WTC11 (cell line): Measurements from ENCODE around the gene GATAD2A. TPM values are rescaled to one million over a fixed set of nuclear protein-coding genes. Genes with fewer than 3 reads are reported as not detected.
A peak's percentile ranks its signal among the peaks of the same experiment; 100 is the strongest.

ENCODE experiments used
- ATAC-seq: fragments of 200-7000 bp; cut with Tn5 transposase; 2 replicates; pipeline ENCODE4 v1.10.0; 2021; ENCODE audit warnings: mild to moderate bottlenecking, moderate library complexity
- CTCF ChIA-PET: fragments of 300-600 bp; sonication (Branson Sonifier 250); formaldehyde crosslinking; loops from one replicate; lab custom pipeline; 2021; ENCODE audit warnings: antibody characterized with exemption; lab: Charles Lee
- POLR2A ChIA-PET: fragments of 350-600 bp; sonication (Branson Sonifier 250); formaldehyde crosslinking; loops from one replicate; lab custom pipeline; 2021; ENCODE audit warnings: antibody characterized with exemption; lab: Charles Lee
- DNase-seq: peaks from one replicate; pipeline ENCODE4 v3.0.0; 2021; ENCODE audit warnings: low spot score
- H3K27ac Mint-ChIP-seq: 2 replicates; pipeline ENCODE4 v1.8.0; 2021; ENCODE audit warnings: mixed read lengths
- H3K27me3 Mint-ChIP-seq: 2 replicates; pipeline ENCODE4 v1.8.0; 2021; ENCODE audit warnings: low read depth, mild to moderate bottlenecking, moderate library complexity, mixed read lengths
- H3K36me3 Mint-ChIP-seq: 2 replicates; pipeline ENCODE4 v1.8.0; 2021; ENCODE audit warnings: mixed read lengths
- H3K4me1 Mint-ChIP-seq: 2 replicates; pipeline ENCODE4 v1.8.0; 2022; ENCODE audit warnings: mixed read lengths
- H3K4me3 Mint-ChIP-seq: 2 replicates; pipeline ENCODE4 v1.8.0; 2021; ENCODE audit warnings: mild to moderate bottlenecking, moderate library complexity, mixed read lengths
- H3K9me3 Mint-ChIP-seq: 2 replicates; pipeline ENCODE4 v1.8.0; 2021; ENCODE audit warnings: mixed read lengths
- CREM ChIP-seq: sonication (generic); formaldehyde crosslinking; IDR thresholded peaks from 2 replicates; pipeline ENCODE4 v1.8.1; 2022; ENCODE audit warnings: mild to moderate bottlenecking, missing genetic modification reagents, moderate library complexity
- ESRRA ChIP-seq: sonication (generic); formaldehyde crosslinking; IDR thresholded peaks from 2 replicates; pipeline ENCODE4 v1.8.1; 2022; ENCODE audit warnings: mild to moderate bottlenecking, missing genetic modification reagents, borderline replicate concordance
- FOXJ3 ChIP-seq: sonication (generic); formaldehyde crosslinking; IDR thresholded peaks from 2 replicates; pipeline ENCODE4 v1.9.0; 2021; ENCODE audit warnings: missing genetic modification reagents, mild to moderate bottlenecking, borderline replicate concordance
- GABPB1 ChIP-seq: sonication (generic); formaldehyde crosslinking; IDR thresholded peaks from 2 replicates; pipeline ENCODE4 v1.8.1; 2023; ENCODE audit warnings: mild to moderate bottlenecking, missing genetic modification reagents
- NFYB ChIP-seq: sonication (generic); formaldehyde crosslinking; conservative IDR thresholded peaks from 2 replicates; pipeline ENCODE4 v1.8.0; 2022; ENCODE audit warnings: low read depth, missing genetic modification reagents
- PRRX2 ChIP-seq: fragments of 250-450 bp; sonication (Bioruptor Pico); IDR thresholded peaks from 2 replicates; pipeline ENCODE4 v1.8.0; 2021; ENCODE audit warnings: mild to moderate bottlenecking
- SOX15 ChIP-seq: fragments of 250-450 bp; sonication (Bioruptor Pico); IDR thresholded peaks from 2 replicates; pipeline ENCODE4 v1.9.0; 2021; ENCODE audit warnings: mild to moderate bottlenecking
- SP1 ChIP-seq: sonication (generic); formaldehyde crosslinking; conservative IDR thresholded peaks from 2 replicates; pipeline ENCODE4 v1.8.1; 2022; ENCODE audit warnings: missing genetic modification reagents
- TEAD1 ChIP-seq: sonication (generic); formaldehyde crosslinking; IDR thresholded peaks from 2 replicates; pipeline ENCODE4 v1.8.0; 2022; ENCODE audit warnings: mild to moderate bottlenecking, missing genetic modification reagents
- ZNF138 ChIP-seq: sonication (generic); formaldehyde crosslinking; conservative IDR thresholded peaks from 2 replicates; pipeline ENCODE4 v1.8.1; 2022; ENCODE audit warnings: mild to moderate bottlenecking, moderate library complexity, missing genetic modification reagents
- ZNF232 ChIP-seq: sonication (generic); formaldehyde crosslinking; IDR thresholded peaks from 2 replicates; pipeline ENCODE4 v1.8.0; 2022; ENCODE audit warnings: mild to moderate bottlenecking, missing genetic modification reagents
- total RNA-seq: library from RNA; stranded (reverse); gene quantifications from 3 replicates; pipeline ENCODE4 v1.2.3, GENCODE V29; 2021
- TF ChIP-seq, protein P1 (sequence below): sonication (generic); formaldehyde crosslinking; IDR thresholded peaks from 2 replicates; pipeline ENCODE4 v1.8.1; 2023; ENCODE audit warnings: mild to moderate bottlenecking, moderate library complexity, missing genetic modification reagents
- TF ChIP-seq, protein P2 (sequence below): sonication (generic); formaldehyde crosslinking; conservative IDR thresholded peaks from 2 replicates; pipeline ENCODE4 v1.8.1; 2022; ENCODE audit warnings: mild to moderate bottlenecking, missing genetic modification reagents
- TF ChIP-seq, protein P3 (sequence below): fragments of 250-450 bp; sonication (Bioruptor Pico); IDR thresholded peaks from 2 replicates; pipeline ENCODE4 v2.1.2; 2022; ENCODE audit warnings: mild to moderate bottlenecking, moderate library complexity
- TF ChIP-seq, protein P4 (sequence below): sonication (generic); formaldehyde crosslinking; IDR thresholded peaks from 2 replicates; pipeline ENCODE4 v1.8.0; 2022; ENCODE audit warnings: mild to moderate bottlenecking, missing genetic modification reagents
- TF ChIP-seq, protein P5 (sequence below): sonication (generic); formaldehyde crosslinking; IDR thresholded peaks from 2 replicates; pipeline ENCODE4 v1.8.1; 2022; ENCODE audit warnings: missing genetic modification reagents, borderline replicate concordance
- TF ChIP-seq, protein P6 (sequence below): fragments of 250-450 bp; sonication (Bioruptor Pico); IDR thresholded peaks from 2 replicates; pipeline ENCODE4 v1.9.0; 2021; ENCODE audit warnings: mild to moderate bottlenecking

GATAD2A gene
- total RNA-seq, 1 experiment from 2014 or later = 209 TPM

DNA sequence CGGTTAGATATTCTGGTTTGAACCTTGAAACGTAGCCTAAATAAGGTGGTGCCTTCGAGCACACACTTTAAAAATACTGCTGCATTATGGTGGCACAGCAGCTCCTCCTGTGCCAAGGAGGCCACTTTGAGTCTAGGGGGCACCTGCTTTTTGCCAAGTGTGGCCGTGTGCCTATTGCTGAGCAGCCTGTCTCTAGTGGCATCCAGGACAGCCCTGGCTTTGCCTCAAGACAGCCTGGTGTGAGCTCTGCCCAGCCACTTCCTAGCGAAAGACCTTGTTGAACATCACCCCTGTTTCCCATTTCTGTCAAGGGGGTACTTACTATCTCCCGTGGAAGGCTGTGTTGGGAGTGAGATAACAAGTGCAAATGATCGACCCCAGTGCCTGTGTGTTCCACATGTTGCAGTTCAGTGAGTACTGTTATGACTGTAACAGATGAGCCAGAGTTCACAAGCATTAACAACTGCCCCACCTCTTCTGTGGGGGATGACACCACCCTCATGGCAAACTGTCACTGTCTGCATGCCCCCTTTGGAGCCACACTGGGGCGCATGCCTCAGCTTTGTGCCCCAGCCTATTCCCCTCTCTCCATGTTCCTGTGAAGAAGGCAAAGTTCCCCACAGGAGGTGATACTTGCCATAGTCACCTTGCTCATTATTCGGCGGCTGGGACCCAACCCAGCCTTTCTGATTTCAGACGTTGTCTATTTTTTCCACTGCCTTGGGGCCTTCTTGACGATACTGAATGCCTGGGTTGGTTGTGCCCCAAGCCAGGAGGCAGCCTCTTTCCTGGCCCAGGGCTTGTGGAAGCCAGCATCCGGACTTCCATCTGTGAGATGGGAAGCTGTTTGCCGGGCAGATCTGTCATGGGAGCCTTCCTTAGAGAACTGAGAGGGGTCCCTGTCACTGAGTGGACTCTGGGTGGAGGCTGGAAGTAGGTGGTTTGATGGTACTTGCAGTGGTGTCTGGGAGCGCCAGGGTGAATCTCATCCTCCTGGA lies 5.4 kb downstream of the GATAD2A start:
- TF ChIP-seq CREM = no peak
- TF ChIP-seq GABPB1 = no peak
- TF ChIP-seq, protein P1, sequence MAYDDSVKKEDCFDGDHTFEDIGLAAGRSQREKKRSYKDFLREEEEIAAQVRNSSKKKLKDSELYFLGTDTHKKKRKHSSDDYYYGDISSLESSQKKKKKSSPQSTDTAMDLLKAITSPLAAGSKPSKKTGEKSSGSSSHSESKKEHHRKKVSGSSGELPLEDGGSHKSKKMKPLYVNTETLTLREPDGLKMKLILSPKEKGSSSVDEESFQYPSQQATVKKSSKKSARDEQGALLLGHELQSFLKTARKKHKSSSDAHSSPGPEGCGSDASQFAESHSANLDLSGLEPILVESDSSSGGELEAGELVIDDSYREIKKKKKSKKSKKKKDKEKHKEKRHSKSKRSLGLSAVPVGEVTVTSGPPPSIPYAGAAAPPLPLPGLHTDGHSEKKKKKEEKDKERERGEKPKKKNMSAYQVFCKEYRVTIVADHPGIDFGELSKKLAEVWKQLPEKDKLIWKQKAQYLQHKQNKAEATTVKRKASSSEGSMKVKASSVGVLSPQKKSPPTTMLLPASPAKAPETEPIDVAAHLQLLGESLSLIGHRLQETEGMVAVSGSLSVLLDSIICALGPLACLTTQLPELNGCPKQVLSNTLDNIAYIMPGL (CRISPR knock-in tag) = no peak
- TF ChIP-seq, protein P2, sequence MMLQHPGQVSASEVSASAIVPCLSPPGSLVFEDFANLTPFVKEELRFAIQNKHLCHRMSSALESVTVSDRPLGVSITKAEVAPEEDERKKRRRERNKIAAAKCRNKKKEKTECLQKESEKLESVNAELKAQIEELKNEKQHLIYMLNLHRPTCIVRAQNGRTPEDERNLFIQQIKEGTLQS (CRISPR knock-in tag) = no peak
- no peak for TF ChIP-seq TEAD1 (CRISPR knock-in tag)
- TF ChIP-seq SOX15 (CRISPR knock-in tag) = no peak
- no peak for TF ChIP-seq ZNF138 (CRISPR knock-in tag)
- no peak for TF ChIP-seq ZNF232
- TF ChIP-seq, protein P3, sequence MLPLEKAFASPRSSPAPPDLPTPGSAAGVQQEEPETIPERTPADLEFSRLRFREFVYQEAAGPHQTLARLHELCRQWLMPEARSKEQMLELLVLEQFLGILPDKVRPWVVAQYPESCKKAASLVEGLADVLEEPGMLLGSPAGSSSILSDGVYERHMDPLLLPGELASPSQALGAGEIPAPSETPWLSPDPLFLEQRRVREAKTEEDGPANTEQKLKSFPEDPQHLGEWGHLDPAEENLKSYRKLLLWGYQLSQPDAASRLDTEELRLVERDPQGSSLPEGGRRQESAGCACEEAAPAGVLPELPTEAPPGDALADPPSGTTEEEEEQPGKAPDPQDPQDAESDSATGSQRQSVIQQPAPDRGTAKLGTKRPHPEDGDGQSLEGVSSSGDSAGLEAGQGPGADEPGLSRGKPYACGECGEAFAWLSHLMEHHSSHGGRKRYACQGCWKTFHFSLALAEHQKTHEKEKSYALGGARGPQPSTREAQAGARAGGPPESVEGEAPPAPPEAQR (CRISPR knock-in tag) = no peak
- no peak for TF ChIP-seq NFYB (CRISPR knock-in tag)
- no peak for TF ChIP-seq PRRX2 (CRISPR knock-in tag)
- TF ChIP-seq, protein P4, sequence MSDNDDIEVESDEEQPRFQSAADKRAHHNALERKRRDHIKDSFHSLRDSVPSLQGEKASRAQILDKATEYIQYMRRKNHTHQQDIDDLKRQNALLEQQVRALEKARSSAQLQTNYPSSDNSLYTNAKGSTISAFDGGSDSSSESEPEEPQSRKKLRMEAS (CRISPR knock-in tag) = no peak
- TF ChIP-seq, protein P5, sequence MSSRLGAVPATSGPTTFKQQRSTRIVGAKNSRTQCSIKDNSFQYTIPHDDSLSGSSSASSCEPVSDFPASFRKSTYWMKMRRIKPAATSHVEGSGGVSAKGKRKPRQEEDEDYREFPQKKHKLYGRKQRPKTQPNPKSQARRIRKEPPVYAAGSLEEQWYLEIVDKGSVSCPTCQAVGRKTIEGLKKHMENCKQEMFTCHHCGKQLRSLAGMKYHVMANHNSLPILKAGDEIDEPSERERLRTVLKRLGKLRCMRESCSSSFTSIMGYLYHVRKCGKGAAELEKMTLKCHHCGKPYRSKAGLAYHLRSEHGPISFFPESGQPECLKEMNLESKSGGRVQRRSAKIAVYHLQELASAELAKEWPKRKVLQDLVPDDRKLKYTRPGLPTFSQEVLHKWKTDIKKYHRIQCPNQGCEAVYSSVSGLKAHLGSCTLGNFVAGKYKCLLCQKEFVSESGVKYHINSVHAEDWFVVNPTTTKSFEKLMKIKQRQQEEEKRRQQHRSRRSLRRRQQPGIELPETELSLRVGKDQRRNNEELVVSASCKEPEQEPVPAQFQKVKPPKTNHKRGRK (CRISPR knock-in tag) = no peak
- TF ChIP-seq, protein P6, sequence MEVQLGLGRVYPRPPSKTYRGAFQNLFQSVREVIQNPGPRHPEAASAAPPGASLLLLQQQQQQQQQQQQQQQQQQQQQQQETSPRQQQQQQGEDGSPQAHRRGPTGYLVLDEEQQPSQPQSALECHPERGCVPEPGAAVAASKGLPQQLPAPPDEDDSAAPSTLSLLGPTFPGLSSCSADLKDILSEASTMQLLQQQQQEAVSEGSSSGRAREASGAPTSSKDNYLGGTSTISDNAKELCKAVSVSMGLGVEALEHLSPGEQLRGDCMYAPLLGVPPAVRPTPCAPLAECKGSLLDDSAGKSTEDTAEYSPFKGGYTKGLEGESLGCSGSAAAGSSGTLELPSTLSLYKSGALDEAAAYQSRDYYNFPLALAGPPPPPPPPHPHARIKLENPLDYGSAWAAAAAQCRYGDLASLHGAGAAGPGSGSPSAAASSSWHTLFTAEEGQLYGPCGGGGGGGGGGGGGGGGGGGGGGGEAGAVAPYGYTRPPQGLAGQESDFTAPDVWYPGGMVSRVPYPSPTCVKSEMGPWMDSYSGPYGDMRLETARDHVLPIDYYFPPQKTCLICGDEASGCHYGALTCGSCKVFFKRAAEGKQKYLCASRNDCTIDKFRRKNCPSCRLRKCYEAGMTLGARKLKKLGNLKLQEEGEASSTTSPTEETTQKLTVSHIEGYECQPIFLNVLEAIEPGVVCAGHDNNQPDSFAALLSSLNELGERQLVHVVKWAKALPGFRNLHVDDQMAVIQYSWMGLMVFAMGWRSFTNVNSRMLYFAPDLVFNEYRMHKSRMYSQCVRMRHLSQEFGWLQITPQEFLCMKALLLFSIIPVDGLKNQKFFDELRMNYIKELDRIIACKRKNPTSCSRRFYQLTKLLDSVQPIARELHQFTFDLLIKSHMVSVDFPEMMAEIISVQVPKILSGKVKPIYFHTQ (CRISPR knock-in tag) = no peak
- POLR2A ChIA-PET = interaction anchor here (1.2 kb wide), 1 partner anchor 48 kb away, joined by 3 read pairs; no protein-coding TSS in a partner anchor
- 0 out of 2 replicates have a peak, but pooled peaks cover 5% of the 10 kb centered on the region for H3K36me3 Mint-ChIP-seq
- no peak overlapping the region for H3K4me3 Mint-ChIP-seq
- H3K9me3 Mint-ChIP-seq = 0 out of 2 replicates have a peak, but pooled peaks cover 5% of the 10 kb centered on the region
- CTCF ChIA-PET = interaction anchor here (0.8 to 2.5 kb wide), 9 partner anchors 14 to 143 kb away, joined by 3 to 11 read pairs (median 4); no protein-coding TSS in a partner anchor
- peak overlapping the region; percentile 63 for H3K27ac Mint-ChIP-seq
- ATAC-seq = no peak
- no peak for DNase-seq
- H3K27me3 Mint-ChIP-seq = no peaks in the 10 kb centered on the region
- H3K4me1 Mint-ChIP-seq = peaks cover 53% of the 10 kb centered on the region

DNA sequence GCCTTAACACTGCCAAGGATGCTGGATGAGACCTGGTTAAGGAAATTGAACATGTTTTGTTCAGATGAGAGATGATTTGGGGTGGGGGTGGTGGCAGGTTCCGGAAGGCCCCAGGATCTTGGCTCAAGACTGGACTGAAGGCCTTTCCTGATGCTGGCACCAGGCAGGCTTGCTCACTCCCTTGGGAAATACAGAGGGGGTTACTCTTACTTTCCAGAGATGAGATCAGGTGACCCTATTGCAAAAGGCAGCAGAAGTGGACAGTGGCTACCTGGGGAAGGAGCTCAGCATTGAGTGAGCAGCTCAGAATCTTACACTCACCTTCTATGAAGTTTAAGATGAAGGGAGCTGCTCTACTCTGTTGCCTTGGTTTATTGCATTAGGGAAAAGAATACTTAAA lies 10.8 kb downstream of the GATAD2A start:
- CTCF ChIA-PET = interaction anchor here (1.4 to 2.2 kb wide), 3 partner anchors 11 to 116 kb away, joined by 5 to 6 read pairs (median 5); partner anchors contain the start of gene GATAD2A
- Mint-ChIP-seq H3K9me3 (0 out of 2 replicates have a peak, but pooled peaks cover 5% of the 10 kb centered on the region), H3K4me1 (peaks cover 41% of the 10 kb centered on the region), H3K27me3 (no peaks in the 10 kb centered on the region), H3K27ac (peak overlapping the region; percentile 82), H3K36me3 (peaks cover 6% of the 10 kb centered on the region), H3K4me3 (no peak overlapping the region)
- DNase-seq (no peak), ATAC-seq (no peak)
- TF ChIP-seq FOXJ3 (CRISPR knock-in tag) (no peak), SP1 (CRISPR knock-in tag) (no peak), ZNF232 (no peak), ESRRA (no peak)
- POLR2A ChIA-PET = no interaction called here
